ENCODE results near the gene MLLT10. TPM values are rescaled to one million over a fixed set of nuclear protein-coding genes. Genes with fewer than 3 reads are reported as not detected.

The MLLT10 gene
- polyA plus RNA-seq, 3 donors: 10.6 to 24.7 (median 17.8) TPM

DNA sequence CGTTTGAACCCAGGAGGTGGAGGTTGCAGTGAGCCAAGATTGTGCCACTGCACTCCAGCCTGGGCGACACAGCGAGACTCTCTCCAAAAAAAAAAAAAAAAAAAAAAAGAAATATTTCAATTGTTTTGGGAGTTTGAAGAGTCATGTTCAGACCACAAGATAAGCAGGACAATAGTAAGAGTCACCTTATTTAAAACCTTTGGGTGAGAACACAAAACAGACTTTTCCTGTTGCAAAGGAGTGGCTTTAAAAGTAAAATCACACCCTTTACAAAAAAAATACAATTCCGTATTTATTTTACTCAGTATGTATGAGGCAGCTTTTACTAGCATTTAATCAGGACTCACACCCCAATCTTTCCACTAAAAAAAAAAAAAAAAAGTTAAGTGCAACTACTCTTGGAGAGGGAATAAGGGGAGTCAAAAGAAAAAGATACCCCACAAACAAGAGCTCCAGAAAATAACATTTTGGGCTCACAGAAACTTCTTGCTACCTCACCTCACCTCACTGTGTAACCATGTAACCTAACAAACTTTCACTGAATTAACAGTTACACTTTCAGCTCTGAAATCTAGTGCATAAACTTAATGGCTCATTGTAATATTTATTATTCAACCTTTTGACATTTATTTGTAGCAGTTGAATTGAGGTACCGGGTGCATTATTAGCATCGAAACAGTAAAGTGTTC lies 19.8 kb upstream of the MLLT10 start:
- no peak overlapping the region for H3K27ac ChIP-seq (ENCODE audit: low read depth, low read length)
- 78 to 90% (median 81%) methylated on average over 6 of the region's 6 CpGs for WGBS, 3 donors

GRCh38 chr10:21514818-21515351 lies 19.1 kb upstream of the MLLT10 start:
- 76 to 90% (median 82%) methylated on average over 10 of the region's 10 CpGs for WGBS, 3 donors
- no peak overlapping the region for H3K27ac ChIP-seq (ENCODE audit: low read depth, low read length)

- H3K27ac ChIP-seq (ENCODE audit: low read depth, low read length): no peak overlapping the region
These were observed 18.4 kb upstream of the MLLT10 start for GRCh38 chr10:21515361-21516241.

DNA sequence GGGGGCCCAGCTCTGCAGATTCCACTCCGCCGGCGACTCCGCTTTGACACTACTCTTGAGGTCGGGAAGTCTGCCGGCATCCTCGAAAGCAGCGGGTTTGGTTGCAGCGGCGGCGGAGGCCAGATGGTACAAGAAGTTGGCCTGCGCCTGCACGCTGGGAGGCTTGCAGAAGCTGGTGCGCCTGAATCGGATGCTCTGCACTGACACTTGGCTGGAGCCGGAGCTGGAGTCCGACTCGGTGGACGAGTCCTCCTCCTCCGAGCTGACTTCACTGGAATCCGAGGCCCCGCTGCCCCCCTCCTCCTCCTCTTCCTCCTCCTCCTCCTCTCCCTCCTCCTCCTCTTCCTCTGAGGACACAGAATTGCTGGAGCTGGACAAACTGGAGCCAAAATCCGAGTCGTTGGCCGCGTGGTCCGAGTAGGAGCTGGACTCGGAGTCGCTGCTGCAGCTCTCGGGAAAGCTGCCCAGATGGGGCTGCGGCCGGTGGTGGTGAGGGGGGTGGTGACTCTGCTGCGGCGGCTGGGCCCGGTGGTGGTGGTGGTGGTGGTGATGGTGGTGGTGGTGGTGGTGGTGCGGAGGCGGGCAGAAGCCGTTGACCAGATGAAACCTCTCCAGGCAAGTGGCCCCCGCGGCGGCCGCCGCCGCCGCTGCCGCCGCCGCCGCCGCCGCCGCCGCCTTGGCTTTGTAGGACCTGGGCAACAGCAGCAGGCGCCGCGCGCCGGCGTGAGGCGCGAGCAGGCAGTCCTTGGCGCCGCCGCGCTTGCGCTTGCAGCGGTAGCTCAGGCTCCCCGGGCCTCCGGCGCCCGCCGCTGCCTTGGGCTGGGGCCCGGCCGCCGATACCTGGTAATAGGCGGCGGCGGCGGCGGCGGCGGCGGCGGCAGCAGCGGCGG lies 17.5 kb upstream of the MLLT10 start:
- H3K27ac ChIP-seq (ENCODE audit: low read depth, low read length): no peak overlapping the region
- WGBS, 3 donors: 0% methylated on average over 47 to 86 of the region's 86 CpGs

More at GRCh38 chr10:21515361-21516241, 18.4 kb upstream of the MLLT10 start:
- whole genome bisulfite sequencing, 3 donors: 53 to 61% (median 54%) methylated on average over 15 of the region's 15 CpGs

- 0 to 3% (median 1%) methylated on average over 67 to 73 of the region's 73 CpGs for WGBS, 3 donors
- H3K27ac ChIP-seq (ENCODE audit: low read depth, low read length): no peak overlapping the region
These were observed 16.6 kb upstream of the MLLT10 start for GRCh38 chr10:21517134-21518031.

- no peak overlapping the region for H3K27ac ChIP-seq (ENCODE audit: low read depth, low read length)
- WGBS, 3 donors: 5 to 26% (median 10%) methylated on average over 13 of the region's 13 CpGs
These were observed 15.8 kb upstream of the MLLT10 start for GRCh38 chr10:21518149-21518640.

DNA sequence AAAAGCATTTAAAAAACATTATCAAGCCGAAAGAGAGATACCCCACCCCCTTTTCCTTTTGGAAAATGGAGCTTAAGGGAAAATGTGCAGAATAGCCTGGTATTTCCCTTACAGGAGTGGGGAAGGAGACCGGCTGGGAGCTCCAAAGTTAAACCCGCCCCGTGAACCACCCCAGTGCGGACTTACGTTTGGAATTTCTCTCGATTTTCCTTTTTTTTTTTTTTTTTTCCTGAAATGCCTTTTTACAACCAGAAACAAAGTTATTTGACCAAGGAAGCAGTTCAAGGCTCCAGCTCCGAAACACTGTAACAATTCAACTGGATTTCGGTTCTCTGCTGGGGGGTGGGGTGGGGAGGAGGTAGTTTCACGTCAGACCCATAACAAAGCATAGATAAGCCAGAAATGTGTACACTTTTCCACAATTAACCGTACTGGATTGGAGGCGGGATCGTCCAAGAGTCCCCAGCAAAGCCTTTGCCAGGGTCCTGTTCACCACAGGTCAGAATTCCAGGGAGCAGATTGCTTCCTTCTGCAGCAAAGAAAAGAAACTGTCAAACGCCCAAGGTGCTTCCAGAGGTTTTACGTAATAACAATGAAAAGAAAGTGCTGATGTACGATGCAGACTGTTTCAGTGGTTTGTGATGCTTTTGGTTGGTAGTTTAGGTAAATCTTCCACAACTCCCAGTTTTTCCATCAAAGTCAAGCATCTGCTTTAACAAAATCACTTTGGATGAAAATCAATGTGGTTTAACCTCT lies 15.2 kb upstream of the MLLT10 start:
- WGBS, 3 donors: 6 to 28% (median 13%) methylated on average over 16 of the region's 16 CpGs
- H3K27ac ChIP-seq (ENCODE audit: low read depth, low read length): no peak overlapping the region

- WGBS, 3 donors: 5 to 35% (median 5%) methylated on average over 11 of the region's 11 CpGs
- no peak overlapping the region for H3K27ac ChIP-seq (ENCODE audit: low read depth, low read length)
These were observed 14.6 kb upstream of the MLLT10 start for GRCh38 chr10:21519397-21519933.

DNA sequence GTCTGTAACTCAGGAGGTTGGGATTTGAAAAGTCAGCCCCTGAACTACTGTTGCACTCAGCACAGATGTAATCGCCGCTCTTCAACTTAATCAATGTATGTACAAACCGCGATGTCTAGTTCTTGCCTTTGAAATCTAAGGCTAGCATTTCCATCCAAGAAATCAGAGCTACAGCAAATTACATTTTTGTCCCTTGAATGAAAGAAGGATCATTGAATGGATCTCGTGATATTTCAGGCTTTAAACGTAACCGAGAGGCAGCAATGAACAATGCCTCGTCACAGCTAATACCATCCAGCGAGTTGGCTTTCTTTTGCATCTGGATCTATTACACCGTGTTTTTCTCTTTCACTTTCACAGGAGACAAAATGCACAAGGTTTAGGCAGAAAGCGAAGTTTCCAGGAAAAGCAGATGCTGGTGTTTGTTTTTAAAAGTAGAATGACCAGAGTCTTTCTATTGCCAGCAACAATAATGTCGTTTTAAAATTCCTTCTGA lies 14.0 kb upstream of the MLLT10 start:
- 4 to 33% (median 5%) methylated on average over 12 of the region's 12 CpGs for WGBS, 3 donors
- no peak overlapping the region for H3K27ac ChIP-seq (ENCODE audit: low read depth, low read length)

- H3K27ac ChIP-seq (ENCODE audit: low read depth, low read length): no peak overlapping the region
These were observed 13.5 kb upstream of the MLLT10 start for GRCh38 chr10:21520509-21520908.

DNA sequence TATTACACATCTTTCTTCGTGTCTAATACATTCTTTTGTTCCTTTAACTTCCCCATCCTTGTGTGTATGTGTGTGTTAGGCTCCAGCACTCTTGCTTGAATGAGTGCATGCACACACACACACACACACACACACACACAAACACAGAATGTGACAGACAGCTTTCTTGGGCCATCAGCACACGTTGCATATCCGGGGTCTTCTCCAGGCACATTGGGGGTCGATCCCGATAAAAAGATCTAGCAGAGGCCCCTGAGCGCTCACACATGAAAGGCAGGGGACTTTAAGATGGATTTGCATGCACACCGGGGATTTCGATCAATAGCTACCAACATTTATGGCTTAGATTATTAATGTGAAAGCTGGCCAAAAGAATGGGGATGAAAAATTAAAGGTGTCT lies 13.1 kb upstream of the MLLT10 start:
- no peak overlapping the region for H3K27ac ChIP-seq (ENCODE audit: low read depth, low read length)
- 63 to 71% (median 69%) methylated on average over 8 of the region's 8 CpGs for WGBS, 3 donors

DNA sequence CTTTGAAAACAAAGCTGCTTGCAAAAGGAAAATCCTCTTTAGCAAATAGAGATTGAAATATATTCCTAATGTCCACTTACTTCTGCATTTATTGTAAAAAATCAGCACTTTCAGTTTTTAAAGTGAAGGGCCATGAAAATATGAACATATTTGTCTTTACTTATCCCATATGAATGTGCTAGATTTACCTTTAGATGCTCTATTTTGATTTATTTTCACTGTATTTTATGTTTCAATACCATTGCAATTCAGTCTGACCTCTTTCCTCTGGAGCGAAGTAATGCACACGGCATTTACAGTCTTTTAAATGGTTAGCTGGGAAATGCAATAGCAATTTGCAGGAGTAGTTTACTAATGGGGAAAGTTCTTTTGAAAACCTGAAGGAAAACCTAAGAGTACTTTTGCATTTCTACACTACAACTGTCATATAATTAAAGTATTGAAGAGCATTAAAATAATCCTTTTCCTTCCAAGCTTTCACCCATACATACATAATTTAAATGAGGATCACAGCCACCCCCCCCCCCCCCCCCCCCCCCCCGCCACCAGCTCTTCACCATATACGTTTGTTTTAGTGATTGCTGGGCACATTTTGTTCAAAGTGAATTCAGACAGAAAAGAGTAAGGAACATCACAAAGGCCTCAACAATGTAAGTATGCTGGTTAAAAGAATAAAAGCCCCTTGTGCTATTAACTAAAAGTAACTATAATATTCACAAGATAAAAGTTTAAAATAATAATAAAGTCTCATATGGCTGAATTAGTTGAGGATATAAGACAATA lies 12.1 kb upstream of the MLLT10 start:
- H3K27ac ChIP-seq (ENCODE audit: low read depth, low read length): no peak overlapping the region
- 72 to 92% (median 77%) methylated on average over 4 of the region's 4 CpGs for WGBS, 3 donors

- 41 to 77% (median 68%) methylated on average over 1 of the region's 1 CpG for WGBS, 3 donors
- H3K27ac ChIP-seq (ENCODE audit: low read depth, low read length): no peak overlapping the region
These were observed 11.2 kb upstream of the MLLT10 start for GRCh38 chr10:21522631-21523406.

DNA sequence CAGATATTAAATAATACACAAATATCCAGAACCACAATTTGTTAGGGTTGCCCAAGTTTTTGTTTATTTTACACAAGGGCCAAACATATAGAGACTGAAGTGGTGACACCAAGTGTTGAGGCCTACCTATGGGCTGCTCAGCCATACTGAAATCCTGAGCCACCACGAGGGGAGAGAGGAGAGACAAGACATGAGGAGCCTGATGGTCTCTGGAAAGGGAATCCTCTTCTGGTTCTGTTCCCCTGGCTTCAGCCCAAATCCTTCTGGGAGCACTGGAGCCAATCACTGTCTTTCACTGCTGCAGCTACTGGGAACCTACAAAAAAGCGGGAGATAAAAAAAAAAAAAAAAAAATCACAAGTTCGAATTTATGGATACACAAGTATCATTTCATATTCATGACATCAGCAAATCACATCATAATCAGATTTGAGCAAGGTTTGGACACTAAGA lies 10.4 kb upstream of the MLLT10 start:
- WGBS, 3 donors: 47 to 54% (median 53%) methylated on average over 3 of the region's 3 CpGs
- no peak overlapping the region for H3K27ac ChIP-seq (ENCODE audit: low read depth, low read length)

DNA sequence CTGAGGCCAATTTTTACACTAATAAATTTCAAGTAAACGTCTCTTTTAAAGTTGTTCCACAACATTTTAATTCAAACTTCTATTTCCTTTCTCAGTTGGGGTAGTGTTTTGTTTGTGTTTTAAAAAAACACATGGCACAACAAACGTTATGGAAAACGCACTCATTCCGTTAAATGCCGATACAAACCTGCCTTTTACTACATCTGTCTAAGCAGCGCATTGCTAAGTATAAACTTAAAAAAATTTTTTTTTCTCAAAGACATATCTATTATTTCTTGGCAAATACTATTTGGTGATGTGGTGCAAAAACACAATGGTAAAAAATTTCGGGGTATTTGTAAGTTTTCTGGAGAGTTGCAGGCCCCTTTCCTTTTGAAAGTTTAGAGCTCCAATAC lies 9.9 kb upstream of the MLLT10 start:
- H3K27ac ChIP-seq (ENCODE audit: low read depth, low read length): no peak overlapping the region
- WGBS, 3 donors: 31 to 47% (median 34%) methylated on average over 7 of the region's 7 CpGs

Data from adipose tissue (tissue), 3 donors.